Caco-2 (cell line): ENCODE measurements around the gene GP1BB. TPM values are rescaled to one million over a fixed set of nuclear protein-coding genes. Genes with fewer than 3 reads are reported as not detected.

Experiments used
- BruUV-seq: library from RNA; stranded (reverse); fragments of 400-500 nt; replicated peaks from 2 replicates; lab custom pipeline; 2021; lab: Mats Ljungman, UMichigan
- CTCF ChIA-PET: fragments of 300-600 bp; sonication (Branson Sonifier 250); formaldehyde crosslinking; loops from one replicate; lab custom pipeline; 2022; ENCODE audit warnings: antibody characterized with exemption; lab: Charles Lee
- POLR2A ChIA-PET: fragments of 300-600 bp; sonication (Branson Sonifier 250); formaldehyde crosslinking; loops from one replicate; lab custom pipeline; 2022; ENCODE audit warnings: antibody characterized with exemption; lab: Charles Lee
- DNase-seq, 2 experiments: peaks; one replicate each; pipeline versions ENCODE4 v3.0.0 to v3.0.0-alpha.2; 2020 to 2022
- H3K27me3 ChIP-seq: replicated peaks from 2 replicates; pipeline ENCODE4 v1.6.0; 2011; ENCODE audit warnings: low read length; ENCODE audit not compliant: control insufficient read depth, insufficient read depth
- H3K36me3 ChIP-seq: 2 replicates; pipeline ENCODE4 v1.5.1; 2011; ENCODE audit warnings: low read length; ENCODE audit not compliant: control insufficient read depth, insufficient read depth
- H3K4me1 ChIP-seq: fragments of 250-450 bp; sonication (Bioruptor Pico); 2 replicates; pipeline ENCODE4 v1.5.1; 2020; ENCODE audit warnings: mild to moderate bottlenecking
- H3K4me3 ChIP-seq: 2 replicates; pipeline ENCODE4 v1.5.1; 2011; ENCODE audit warnings: low read depth, mild to moderate bottlenecking, control low read depth, low read length
- H3K9me3 ChIP-seq: fragments of 250-450 bp; sonication (Bioruptor Pico); 2 replicates; pipeline ENCODE4 v1.5.1; 2020; ENCODE audit warnings: mild to moderate bottlenecking, moderate library complexity
- H3K27ac Mint-ChIP-seq: one replicate; pipeline ENCODE4 v1.8.0; 2022; ENCODE audit warnings: mixed read lengths; ENCODE audit not compliant: unreplicated experiment
- H3K27me3 Mint-ChIP-seq: one replicate; pipeline ENCODE4 v1.8.0; 2022; ENCODE audit warnings: mixed read lengths; ENCODE audit not compliant: insufficient read depth, unreplicated experiment
- H3K36me3 Mint-ChIP-seq: one replicate; pipeline ENCODE4 v1.8.0; 2022; ENCODE audit warnings: mild to moderate bottlenecking, mixed read lengths; ENCODE audit not compliant: insufficient read depth, unreplicated experiment
- H3K4me1 Mint-ChIP-seq: one replicate; pipeline ENCODE4 v1.8.0; 2022; ENCODE audit warnings: low read depth, mixed read lengths; ENCODE audit not compliant: unreplicated experiment
- H3K4me3 Mint-ChIP-seq: one replicate; pipeline ENCODE4 v1.8.0; 2022; ENCODE audit warnings: mild to moderate bottlenecking, moderate library complexity, mixed read lengths; ENCODE audit not compliant: unreplicated experiment
- H3K9me3 Mint-ChIP-seq: one replicate; pipeline ENCODE4 v1.8.0; 2022; ENCODE audit warnings: mixed read lengths; ENCODE audit not compliant: unreplicated experiment
- intact Hi-C: fragments of 100-400 bp; cut with micrococcal nuclease; formaldehyde crosslinking; loops from one replicate; pipeline ENCODE4 v1.10.0; 2022; ENCODE audit not compliant: unreplicated experiment
- total RNA-seq: library from RNA; stranded (reverse); gene quantifications from 2 replicates; pipeline ENCODE4 v1.2.3, GENCODE V29; 2022
- TF ChIP-seq, protein P1 (sequence below), 2 experiments: fragments of 200-600 bp in 1 of 2; IDR thresholded peaks; 1 replicate in 1 of 2; 2 replicates in 1 of 2; pipeline versions ENCODE4 v1.5.1 to v1.8.0; 2011 to 2022; ENCODE audit warnings: antibody characterized with exemption in 1 of 2, control low read depth in 1 of 2, inconsistent platforms in 1 of 2, low read depth in 1 of 2, low read length in 1 of 2, mild to moderate bottlenecking in 1 of 2, moderate library complexity in 1 of 2; ENCODE audit not compliant: insufficient read depth in 1 of 2, severe bottlenecking in 1 of 2, unreplicated experiment in 1 of 2

Gene GP1BB
- total RNA-seq, 1 experiment from 2014 or later, result 1.0 TPM

DNA sequence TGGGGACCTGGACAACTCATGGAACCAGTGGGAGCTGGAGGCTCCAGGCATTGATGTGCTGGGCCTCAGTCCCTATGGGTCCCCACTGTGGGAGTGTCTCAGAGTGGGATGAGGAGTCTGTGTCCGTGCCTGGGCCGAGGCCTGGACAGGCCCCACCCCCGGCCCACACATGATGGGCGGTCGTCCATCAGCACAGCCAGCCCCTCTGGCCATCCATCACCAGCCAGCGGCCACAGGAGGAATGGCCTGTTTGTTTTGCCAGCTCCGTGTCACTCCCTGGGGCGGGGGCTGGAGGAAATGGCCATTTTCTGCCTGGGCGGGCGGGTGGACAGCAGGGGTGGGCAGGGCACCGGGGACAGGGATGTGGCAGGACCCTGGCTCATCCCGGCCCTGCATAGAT is 24.2 kb downstream of the GP1BB start:
- no peak overlapping the region for H3K4me3 Mint-ChIP-seq
- TF ChIP-seq, protein P1, sequence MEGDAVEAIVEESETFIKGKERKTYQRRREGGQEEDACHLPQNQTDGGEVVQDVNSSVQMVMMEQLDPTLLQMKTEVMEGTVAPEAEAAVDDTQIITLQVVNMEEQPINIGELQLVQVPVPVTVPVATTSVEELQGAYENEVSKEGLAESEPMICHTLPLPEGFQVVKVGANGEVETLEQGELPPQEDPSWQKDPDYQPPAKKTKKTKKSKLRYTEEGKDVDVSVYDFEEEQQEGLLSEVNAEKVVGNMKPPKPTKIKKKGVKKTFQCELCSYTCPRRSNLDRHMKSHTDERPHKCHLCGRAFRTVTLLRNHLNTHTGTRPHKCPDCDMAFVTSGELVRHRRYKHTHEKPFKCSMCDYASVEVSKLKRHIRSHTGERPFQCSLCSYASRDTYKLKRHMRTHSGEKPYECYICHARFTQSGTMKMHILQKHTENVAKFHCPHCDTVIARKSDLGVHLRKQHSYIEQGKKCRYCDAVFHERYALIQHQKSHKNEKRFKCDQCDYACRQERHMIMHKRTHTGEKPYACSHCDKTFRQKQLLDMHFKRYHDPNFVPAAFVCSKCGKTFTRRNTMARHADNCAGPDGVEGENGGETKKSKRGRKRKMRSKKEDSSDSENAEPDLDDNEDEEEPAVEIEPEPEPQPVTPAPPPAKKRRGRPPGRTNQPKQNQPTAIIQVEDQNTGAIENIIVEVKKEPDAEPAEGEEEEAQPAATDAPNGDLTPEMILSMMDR (IDR thresholded peaks at IDR 0.05; ENCODE audit: insufficient read depth in 1 of 2, low read depth in 1 of 2, low read length in 1 of 2, severe bottlenecking in 1 of 2, unreplicated experiment in 1 of 2), result no peak
- no peak for DNase-seq
- no peaks in the 10 kb centered on the region; the same call in 1 of the 2 replicates for H3K27me3 ChIP-seq
- no peaks in the 10 kb centered on the region for H3K36me3 ChIP-seq
- peaks cover 11% of the 10 kb centered on the region for H3K4me1 ChIP-seq
- H3K9me3 ChIP-seq, result no peaks in the 10 kb centered on the region
- ChIA-PET POLR2A (no interaction called here), CTCF (no interaction called here)
- no peaks in the 10 kb centered on the region for H3K9me3 Mint-ChIP-seq
- no peaks in the 10 kb centered on the region for H3K4me1 Mint-ChIP-seq
- H3K36me3 Mint-ChIP-seq, result no peaks in the 10 kb centered on the region
- H3K27me3 Mint-ChIP-seq, result no peaks in the 10 kb centered on the region
- no peak overlapping the region for H3K4me3 ChIP-seq
- intact Hi-C loops, result no loop called here
- no TSS peak for BruUV-seq
- H3K27ac Mint-ChIP-seq, result no peak overlapping the region

DNA sequence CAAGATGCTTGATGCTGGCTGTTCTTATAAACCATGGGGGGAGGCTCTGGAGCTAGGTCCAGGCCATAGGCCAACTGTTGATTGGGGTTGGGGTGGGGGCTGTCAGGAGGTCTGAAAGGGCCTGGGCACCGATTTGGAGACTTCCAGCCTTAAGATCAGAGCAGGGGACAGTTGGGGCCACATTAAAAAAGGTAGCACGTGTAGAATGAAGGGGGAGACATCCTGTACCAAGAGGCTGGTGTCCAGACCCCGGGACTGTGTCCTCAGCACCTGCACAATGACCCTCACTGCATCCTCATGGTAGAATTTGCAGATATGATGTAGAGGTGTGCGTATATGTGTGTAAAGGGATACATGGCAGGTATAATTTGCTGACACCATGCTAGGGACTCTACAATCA is 24.8 kb downstream of the GP1BB start:
- no peak for DNase-seq
- Histone ChIP-seq H3K27me3 (no peaks in the 10 kb centered on the region; the same call in 1 of the 2 replicates), H3K36me3 (no peaks in the 10 kb centered on the region), H3K4me1 (peaks cover 11% of the 10 kb centered on the region), H3K4me3 (no peak overlapping the region), H3K9me3 (no peaks in the 10 kb centered on the region)
- Mint-ChIP-seq H3K4me3 (no peak overlapping the region), H3K9me3 (no peaks in the 10 kb centered on the region), H3K36me3 (no peaks in the 10 kb centered on the region), H3K4me1 (no peaks in the 10 kb centered on the region), H3K27ac (no peak overlapping the region), H3K27me3 (no peaks in the 10 kb centered on the region)
- CTCF ChIA-PET, result interaction anchor here (0.7 kb wide), 1 partner anchor 10 kb away, joined by 3 read pairs; no protein-coding TSS in a partner anchor
- POLR2A ChIA-PET, result no interaction called here
- BruUV-seq, result no TSS peak
- TF ChIP-seq, protein P1 (IDR thresholded peaks at IDR 0.05; ENCODE audit: insufficient read depth in 1 of 2, low read depth in 1 of 2, low read length in 1 of 2, severe bottlenecking in 1 of 2, unreplicated experiment in 1 of 2), result no peak
- intact Hi-C loops, result no loop called here

DNA sequence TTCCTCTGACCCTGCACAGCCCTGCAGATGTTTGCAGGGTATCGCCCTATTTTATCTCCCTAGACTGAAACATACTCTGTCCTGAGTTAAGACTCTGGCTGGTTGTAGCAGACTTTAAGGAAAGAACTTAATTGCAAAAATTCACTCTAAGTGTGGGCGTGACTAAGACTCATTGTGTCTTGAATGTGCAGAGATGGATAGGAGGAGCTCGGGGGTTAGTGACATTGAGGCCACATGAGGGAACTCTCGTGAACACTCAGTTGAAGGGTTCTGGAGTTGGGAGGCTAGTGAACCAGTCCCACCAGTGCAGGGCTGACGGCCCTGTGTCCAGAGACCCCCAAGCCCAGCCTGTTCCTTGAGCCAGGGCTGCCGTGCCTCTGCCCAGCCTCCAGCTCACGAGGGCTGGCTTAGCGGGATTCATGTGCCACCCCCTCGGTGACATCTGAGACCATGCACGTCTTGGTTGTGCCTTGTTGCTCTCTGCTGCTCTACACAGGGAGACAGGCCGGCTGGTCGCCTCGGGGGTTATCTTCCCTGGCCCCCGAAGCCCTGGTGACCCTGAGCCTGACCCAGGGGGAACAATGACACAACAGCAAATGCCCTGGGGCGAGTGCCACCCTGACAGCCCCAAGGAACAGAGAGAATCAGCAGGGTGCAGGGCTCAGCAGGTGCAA is 25.8 kb downstream of the GP1BB start:
- CTCF ChIA-PET, result interaction anchor here (0.6 to 0.8 kb wide), 3 partner anchors 13 to 113 kb away, joined by 3 read pairs; no protein-coding TSS in a partner anchor
- no peak for DNase-seq
- Mint-ChIP-seq H3K4me1 (no peaks in the 10 kb centered on the region), H3K27me3 (no peaks in the 10 kb centered on the region), H3K27ac (no peak overlapping the region), H3K9me3 (no peaks in the 10 kb centered on the region), H3K36me3 (no peaks in the 10 kb centered on the region), H3K4me3 (no peak overlapping the region)
- Histone ChIP-seq H3K36me3 (no peaks in the 10 kb centered on the region), H3K27me3 (no peaks in the 10 kb centered on the region; the same call in 1 of the 2 replicates), H3K9me3 (no peaks in the 10 kb centered on the region), H3K4me1 (peaks cover 11% of the 10 kb centered on the region), H3K4me3 (no peak overlapping the region)
- BruUV-seq, result no TSS peak
- intact Hi-C loops, result no loop called here
- POLR2A ChIA-PET, result no interaction called here
- TF ChIP-seq, protein P1 (IDR thresholded peaks at IDR 0.05; ENCODE audit: insufficient read depth in 1 of 2, low read depth in 1 of 2, low read length in 1 of 2, severe bottlenecking in 1 of 2, unreplicated experiment in 1 of 2), result no peak
